Measurements from ENCODE around the gene RUNX3.

Gene RUNX3

GRCh38 chr1:24866211-24867083 is 63.6 kb downstream of the RUNX3 start:
- DNase-seq, result no peak

DNA sequence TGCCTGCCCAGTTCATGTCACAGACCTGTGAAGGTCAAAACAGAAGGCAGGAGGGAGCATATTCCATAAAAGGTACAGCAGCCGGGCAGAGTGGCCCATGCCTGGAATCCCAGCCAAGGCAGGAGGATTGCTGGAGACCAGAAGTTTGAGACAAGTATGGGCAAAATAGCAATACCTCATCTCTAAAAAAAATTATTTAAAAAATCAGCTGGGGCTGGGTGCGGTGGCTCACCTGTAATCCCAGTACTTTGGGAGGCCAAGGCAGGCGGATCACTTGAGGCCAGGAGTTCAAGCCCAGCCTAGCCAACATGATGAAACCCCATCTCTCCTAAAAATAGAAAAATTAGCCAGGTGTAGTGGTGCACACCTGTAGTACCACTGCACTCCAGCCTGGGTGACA is 64.5 kb downstream of the RUNX3 start:
- no peak for DNase-seq

- no peak for DNase-seq
Observed at GRCh38 chr1:24865168-24865567, 64.9 kb downstream of the RUNX3 start.

- DNase-seq, result no peak
Observed at GRCh38 chr1:24864370-24864777, 65.7 kb downstream of the RUNX3 start.

DNA sequence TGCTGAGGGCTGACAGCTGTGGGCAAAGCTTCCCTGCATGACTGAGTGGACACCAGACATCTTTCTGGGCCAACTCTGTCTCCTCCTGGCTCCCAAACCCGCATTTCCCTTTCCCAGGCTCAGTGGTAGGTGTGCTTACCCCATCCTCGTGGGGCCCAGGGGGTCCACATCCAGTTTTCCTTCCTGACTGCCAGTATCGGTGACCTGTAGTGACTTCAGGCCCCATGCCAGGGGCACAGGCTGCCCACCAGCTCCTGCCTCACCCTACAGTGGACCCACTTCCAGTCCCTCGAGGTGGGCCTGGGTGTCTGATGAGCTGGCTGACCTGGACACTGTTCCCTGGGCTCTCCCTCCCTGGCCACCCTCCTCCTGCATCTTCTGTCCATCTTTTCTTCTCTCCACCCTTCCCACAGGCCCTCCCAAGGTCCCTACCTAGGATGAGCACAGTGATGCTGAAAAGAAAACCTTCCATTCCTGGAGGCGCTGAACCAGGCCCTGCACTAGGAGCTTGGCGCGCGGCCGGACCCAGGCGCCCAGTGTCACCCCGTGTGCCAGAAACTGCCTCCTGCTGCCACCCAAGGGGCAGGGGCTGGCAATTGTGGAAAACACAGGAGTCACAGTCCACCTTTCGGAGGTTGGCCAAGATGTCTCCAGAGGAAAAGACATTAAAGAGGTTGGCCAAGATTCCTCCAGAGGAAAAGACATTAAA is 67.1 kb downstream of the RUNX3 start:
- no peak for DNase-seq

DNA sequence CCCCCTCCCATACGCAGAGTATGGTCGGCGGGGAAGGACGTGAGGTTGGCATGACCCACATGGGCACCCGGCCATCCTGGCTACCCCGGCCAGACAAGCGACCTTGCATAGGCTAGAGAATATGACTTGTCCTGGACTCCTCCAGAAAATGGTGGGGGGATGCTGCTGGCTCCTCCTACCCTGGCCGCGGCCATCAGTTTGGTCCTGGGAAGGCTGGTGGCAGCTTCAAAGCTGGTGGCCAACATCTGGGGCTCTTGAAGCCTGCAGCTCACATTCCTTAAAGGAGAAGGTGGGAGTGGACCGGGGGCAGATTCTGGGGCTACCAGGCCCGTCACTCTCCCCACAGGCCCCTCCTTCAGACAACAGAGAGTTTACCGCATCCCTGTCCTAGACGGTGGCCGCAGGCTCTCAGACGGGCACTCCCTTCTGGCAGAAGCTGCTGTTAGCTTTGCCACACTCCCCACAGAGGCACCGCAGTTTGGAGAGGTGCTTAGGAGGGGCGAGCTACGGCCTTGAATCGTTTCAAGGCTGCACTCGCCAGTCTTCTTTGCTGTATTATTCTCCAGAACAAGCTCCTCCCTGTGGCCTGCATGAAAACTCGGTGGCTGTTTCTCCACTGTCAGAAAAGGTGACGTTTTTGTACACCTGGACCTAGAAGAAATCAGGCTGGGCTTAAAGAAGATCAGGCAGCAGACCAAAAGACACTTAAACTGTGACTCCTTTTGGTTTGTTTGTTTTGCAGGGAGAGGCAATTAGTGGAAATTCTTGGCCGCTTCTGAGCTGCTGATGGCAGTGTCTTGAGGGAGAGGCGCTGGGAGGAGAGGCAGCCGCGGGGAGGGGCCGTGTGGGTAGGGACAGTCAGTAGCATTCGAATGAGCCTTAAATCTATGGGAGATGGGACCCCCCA is 68.0 kb downstream of the RUNX3 start:
- no peak for DNase-seq

DNA sequence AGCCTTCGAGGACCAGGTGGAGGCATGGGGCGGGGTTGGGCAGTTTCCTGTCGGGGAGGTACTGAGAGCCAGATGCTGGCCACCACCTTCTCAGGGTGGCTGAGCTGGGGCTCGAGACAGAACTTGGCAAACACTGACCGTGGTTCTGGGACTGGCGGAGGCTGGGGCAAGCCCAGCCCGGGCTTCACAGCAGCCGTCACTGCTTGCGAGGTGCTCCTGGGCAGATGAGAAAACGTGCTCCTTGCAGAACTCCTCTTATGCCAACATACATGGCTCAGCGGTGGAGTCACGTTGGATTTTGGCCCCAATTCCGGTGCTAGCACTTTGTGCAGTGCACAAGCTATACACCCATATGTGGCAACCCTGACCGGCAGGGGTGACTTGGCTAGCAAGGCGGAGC is 69.2 kb downstream of the RUNX3 start:
- DNase-seq, result no peak

DNA sequence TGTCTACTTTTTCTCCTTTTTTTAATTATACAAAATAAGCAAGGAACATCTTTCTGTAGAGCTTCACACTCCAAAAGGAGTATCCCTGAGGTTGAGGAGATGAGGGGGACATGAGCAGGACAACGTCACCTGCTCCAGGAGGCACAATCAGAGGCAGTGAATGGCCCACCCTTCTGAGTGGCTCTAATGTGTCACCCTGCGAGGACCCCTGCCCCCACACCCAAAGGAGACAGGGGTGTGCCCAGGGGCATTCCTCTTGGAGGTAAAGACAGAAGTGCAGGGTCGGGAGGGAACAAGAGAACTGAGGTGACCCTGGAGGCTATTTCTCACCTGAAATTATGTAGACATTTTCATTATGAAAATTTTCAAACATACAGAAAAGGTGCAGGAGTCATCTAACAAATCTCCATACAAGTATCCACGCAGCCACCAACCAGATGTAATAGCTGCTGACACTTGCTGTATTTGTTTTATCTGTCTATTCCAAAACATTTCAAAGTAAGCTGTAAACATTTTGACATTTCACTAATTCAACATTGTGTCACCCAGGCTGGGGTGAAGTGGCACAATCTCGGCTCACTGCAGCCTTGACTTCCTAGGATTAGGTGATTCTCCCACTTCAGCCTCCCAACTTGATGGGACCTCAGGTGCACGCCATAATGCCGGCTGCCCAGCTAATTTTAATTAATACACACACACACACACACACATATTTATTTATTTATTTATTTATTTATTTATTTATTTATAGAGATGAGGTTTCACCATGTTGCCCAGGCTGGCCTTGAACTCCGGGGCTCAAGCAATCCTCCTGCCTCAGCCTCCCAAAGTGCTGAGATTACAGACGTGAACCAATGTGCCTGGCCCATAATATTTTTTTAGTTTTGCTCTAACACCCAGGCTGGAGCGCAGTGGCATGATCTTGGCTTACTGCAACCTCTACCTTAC is 70.7 kb downstream of the RUNX3 start:
- DNase-seq, result no peak

GRCh38 chr1:24858277-24858676 is 71.8 kb downstream of the RUNX3 start:
- no peak for DNase-seq

DNA sequence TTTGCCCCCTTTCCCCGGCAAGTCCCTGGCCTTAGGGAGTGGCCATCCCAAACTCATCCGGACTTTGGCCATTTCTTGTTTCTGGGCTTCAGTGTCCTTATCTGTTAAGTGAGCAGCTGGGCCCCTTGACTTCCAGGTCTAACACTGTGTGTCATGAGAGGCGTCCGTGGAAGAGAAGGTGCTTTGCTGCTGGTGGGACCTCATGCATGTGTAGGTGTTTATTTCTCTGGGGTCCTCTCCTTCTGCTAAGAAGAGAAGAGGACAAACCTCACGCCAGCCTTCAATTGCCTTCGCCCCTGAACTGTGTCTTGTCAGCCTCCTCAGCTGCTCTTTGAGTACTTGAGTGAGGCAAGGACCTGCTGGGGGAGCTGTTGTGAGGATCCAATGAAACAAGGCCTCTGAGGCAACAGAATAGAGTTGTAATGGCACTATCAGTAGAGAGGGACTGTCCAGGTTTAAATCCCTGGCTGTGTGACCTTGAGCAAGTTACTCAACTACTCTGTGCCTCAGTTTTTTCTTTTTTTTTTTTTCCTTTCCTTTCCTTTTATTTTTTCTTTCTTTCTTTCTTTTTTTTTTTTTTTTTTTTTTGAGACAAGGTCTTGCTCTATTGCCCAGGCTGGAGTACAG is 72.5 kb downstream of the RUNX3 start:
- DNase-seq, result no peak

- no peak for DNase-seq
Observed at GRCh38 chr1:24856787-24857506, 73.1 kb downstream of the RUNX3 start.

DNA sequence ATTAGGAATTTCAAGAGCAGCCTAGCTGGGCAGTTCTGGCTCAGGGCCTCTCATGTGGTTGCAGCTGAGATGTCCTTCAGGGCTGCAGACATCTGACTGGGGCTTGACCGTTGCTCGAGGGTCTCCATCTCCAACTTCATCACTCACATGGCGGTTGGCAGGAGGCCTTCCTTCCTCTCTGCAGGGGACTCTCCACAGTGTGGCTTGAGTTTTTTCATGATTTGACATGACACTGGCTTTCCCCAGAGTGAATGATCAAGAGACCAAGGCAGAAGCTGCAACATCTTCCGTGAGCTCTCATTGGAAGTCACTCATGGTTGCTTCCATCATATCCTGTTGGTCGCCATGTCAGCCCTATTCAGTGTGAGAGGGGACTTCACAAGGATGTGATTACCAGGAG is 74.6 kb downstream of the RUNX3 start:
- no peak for DNase-seq

- no peak for DNase-seq
Observed at GRCh38 chr1:24853649-24854048, 76.4 kb downstream of the RUNX3 start.

DNA sequence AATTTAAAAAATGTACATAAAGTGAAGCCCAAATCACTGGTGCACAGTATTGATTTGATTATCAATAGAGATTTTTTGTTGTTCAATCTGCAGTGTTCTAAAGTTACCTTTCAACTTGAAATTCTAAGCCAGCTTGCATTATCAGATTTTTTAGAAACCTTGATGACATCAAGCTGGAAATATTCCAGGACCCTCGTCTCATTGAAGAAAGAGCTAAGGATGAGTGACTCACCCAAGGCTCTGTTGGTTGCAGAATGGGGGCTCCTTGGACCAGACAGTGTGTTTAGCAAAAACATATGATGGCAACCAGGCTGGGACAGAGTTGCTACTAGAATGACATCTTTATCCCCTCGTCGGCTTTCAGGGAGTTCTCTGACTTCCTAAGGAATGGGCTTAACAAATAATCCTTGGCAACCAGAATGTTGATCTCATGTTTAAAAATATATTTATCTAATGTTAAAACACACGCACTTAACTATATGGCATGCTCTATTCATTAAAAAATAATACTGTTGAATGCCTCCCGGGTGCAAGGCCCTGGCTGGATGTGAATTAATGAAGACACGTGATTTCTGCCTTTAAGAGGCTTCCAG is 79.7 kb downstream of the RUNX3 start:
- DNase-seq, result no peak

- peak in 3 of 56 donors; percentile 13 to 20 (median 19) for DNase-seq
Observed at GRCh38 chr1:24849672-24850295, 80.3 kb downstream of the RUNX3 start.
